Measurements from ENCODE around the gene MRPL38. TPM values are rescaled to one million over a fixed set of nuclear protein-coding genes. Genes with fewer than 3 reads are reported as not detected.

Gene MRPL38
- total RNA-seq, 1 experiment from 2014 or later = 146 TPM

DNA sequence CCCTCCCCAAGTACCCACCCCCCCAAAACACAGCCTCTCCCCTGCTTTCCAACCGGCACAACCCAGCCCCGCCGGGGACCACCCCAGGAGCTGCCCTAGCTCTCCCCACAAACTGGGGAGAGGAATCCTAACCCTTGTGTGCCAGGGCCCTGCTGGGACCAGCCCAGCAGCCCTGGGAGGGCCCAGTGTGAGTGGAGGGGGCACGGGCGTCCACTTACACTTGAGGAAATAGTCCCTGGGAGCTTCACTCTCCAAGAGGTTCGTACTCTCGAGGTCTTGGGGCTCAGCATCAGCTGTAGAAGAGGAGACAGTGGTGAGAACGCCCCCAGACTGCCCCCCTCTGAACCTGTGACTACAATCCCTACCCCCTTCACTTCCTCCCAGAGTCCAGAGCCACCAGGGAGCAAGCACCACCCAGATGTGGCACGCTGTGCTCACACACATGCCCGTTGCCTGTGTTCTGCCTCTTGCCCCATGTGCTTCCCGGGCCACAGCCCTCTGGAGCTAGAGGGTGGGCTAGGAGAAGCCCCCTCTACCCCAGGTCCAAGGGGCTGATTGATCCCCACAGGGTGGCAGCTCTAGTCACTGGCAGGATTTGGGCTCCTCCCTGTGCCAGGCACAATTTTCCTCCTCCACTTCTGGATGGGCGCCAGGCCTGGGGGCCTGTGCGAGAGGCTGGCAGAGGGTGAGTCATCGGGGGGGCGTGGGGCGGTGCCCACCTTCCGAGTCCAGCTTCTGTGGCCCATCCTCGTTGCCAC, 29.3 kb downstream of the MRPL38 start (continued):
- TF ChIP-seq, protein P1, sequence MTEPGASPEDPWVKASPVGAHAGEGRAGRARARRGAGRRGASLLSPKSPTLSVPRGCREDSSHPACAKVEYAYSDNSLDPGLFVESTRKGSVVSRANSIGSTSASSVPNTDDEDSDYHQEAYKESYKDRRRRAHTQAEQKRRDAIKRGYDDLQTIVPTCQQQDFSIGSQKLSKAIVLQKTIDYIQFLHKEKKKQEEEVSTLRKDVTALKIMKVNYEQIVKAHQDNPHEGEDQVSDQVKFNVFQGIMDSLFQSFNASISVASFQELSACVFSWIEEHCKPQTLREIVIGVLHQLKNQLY (CRISPR knock-in tag; IDR thresholded peaks at IDR 0.05) = no peak
- no peak for TF ChIP-seq PREB (CRISPR knock-in tag; IDR thresholded peaks at IDR 0.05; ENCODE audit: borderline replicate concordance)

GRCh38 chr17:75874323-75875181, 30.1 kb downstream of the MRPL38 start:
- POLR2A ChIA-PET = interaction anchor here (0.6 kb wide), 2 partner anchors 18 to 23 kb away, joined by 3 to 4 read pairs; no protein-coding TSS in a partner anchor
- H3K27me3 Mint-ChIP-seq (ENCODE audit: low read depth) = peaks cover 26% of the 10 kb centered on the region
- ATAC-seq (no peak), DNase-seq (ENCODE audit: low spot score) (no peak)
- CTCF ChIA-PET = interaction anchor here (0.6 to 6.1 kb wide), 6 partner anchors 13 to 307 kb away, joined by 3 to 71 read pairs (median 17); partner anchors contain the start of genes CDK3 and TRIM65
- H3K36me3 Mint-ChIP-seq = no peaks in the 10 kb centered on the region
- TF ChIP-seq, protein P2, sequence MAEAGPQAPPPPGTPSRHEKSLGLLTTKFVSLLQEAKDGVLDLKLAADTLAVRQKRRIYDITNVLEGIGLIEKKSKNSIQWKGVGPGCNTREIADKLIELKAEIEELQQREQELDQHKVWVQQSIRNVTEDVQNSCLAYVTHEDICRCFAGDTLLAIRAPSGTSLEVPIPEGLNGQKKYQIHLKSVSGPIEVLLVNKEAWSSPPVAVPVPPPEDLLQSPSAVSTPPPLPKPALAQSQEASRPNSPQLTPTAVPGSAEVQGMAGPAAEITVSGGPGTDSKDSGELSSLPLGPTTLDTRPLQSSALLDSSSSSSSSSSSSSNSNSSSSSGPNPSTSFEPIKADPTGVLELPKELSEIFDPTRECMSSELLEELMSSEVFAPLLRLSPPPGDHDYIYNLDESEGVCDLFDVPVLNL (CRISPR knock-in tag; IDR thresholded peaks at IDR 0.05; ENCODE audit: borderline replicate concordance, low read depth) = no peak
- no peak for TF ChIP-seq TEAD4 (CRISPR knock-in tag; IDR thresholded peaks at IDR 0.05)
- TF ChIP-seq ZNF121 (CRISPR knock-in tag; IDR thresholded peaks at IDR 0.05) = no peak
- H3K4me3 Mint-ChIP-seq = no peak overlapping the region
- no peaks in the 10 kb centered on the region for H3K9me3 Mint-ChIP-seq
- no peak overlapping the region for H3K27ac Mint-ChIP-seq
- peaks cover 30% of the 10 kb centered on the region for H3K4me1 Mint-ChIP-seq

DNA sequence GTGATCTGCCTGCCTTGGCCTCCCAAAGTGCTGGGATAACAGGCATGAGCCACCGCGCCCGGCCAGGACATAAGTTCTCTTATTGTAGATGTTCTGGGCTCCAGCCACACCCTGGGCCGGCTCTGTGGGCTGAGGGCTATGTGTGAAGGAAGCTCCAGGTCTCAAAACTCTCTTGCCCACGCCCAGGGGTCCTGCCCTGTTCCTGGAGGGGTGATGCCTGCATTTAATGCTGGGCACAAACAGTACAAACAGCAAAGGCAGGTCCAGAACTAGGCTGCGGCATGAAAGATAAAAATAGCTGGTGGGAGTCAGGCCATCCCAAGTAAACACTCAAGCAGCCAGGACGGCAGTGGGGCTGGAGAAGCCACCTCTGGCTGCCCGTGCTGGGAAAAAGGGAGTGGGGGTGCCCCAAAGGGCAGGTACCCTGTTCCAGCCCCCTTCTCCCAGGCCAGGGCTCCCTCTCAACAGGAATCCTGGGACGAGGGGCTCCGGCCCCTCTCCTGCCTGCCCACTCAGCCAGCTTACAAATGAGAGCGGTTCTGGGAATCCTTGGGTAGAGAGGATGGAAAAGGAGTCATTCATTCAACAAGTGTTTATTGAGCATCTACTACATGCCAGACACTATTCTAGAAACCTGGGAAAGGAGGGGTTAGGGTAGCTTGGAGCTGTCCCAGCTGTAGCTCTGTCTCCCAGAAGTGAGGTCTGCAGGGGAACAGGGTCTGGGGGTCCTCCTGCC, 30.9 kb downstream of the MRPL38 start:
- POLR2A ChIA-PET = interaction anchor here (0.6 to 1.0 kb wide), 2 partner anchors 17 to 18 kb away, joined by 3 to 4 read pairs; partner anchors contain the start of gene WBP2
- no peak for ATAC-seq
- H3K36me3 Mint-ChIP-seq = no peaks in the 10 kb centered on the region

More for the DNA sequence above, 30.9 kb downstream of the MRPL38 start:
- Mint-ChIP-seq H3K9me3 (no peaks in the 10 kb centered on the region), H3K4me3 (no peak overlapping the region), H3K27ac (no peak overlapping the region), H3K27me3 (ENCODE audit: low read depth) (peaks cover 19% of the 10 kb centered on the region), H3K4me1 (peaks cover 36% of the 10 kb centered on the region)
- TF ChIP-seq ZBTB21 (CRISPR knock-in tag; IDR thresholded peaks at IDR 0.05; ENCODE audit: borderline replicate concordance) = no peak
- no peak for TF ChIP-seq ZNF512 (CRISPR knock-in tag; IDR thresholded peaks at IDR 0.05; ENCODE audit: borderline replicate concordance)
- no peak for TF ChIP-seq GRHL2 (CRISPR knock-in tag; IDR thresholded peaks at IDR 0.05; ENCODE audit: insufficient replicate concordance, severe bottlenecking)
- peak; percentile 26; the same call in 1 of the 2 replicates for TF ChIP-seq GABPB1 (CRISPR knock-in tag; IDR thresholded peaks at IDR 0.05)
- TF ChIP-seq TCF7 (CRISPR knock-in tag; IDR thresholded peaks at IDR 0.05; ENCODE audit: low read depth) = no peak
- TF ChIP-seq TEAD4 (CRISPR knock-in tag; IDR thresholded peaks at IDR 0.05) = no peak
- TF ChIP-seq, protein P3, sequence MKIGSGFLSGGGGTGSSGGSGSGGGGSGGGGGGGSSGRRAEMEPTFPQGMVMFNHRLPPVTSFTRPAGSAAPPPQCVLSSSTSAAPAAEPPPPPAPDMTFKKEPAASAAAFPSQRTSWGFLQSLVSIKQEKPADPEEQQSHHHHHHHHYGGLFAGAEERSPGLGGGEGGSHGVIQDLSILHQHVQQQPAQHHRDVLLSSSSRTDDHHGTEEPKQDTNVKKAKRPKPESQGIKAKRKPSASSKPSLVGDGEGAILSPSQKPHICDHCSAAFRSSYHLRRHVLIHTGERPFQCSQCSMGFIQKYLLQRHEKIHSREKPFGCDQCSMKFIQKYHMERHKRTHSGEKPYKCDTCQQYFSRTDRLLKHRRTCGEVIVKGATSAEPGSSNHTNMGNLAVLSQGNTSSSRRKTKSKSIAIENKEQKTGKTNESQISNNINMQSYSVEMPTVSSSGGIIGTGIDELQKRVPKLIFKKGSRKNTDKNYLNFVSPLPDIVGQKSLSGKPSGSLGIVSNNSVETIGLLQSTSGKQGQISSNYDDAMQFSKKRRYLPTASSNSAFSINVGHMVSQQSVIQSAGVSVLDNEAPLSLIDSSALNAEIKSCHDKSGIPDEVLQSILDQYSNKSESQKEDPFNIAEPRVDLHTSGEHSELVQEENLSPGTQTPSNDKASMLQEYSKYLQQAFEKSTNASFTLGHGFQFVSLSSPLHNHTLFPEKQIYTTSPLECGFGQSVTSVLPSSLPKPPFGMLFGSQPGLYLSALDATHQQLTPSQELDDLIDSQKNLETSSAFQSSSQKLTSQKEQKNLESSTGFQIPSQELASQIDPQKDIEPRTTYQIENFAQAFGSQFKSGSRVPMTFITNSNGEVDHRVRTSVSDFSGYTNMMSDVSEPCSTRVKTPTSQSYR (CRISPR knock-in tag; IDR thresholded peaks at IDR 0.05) = no peak
- no peak for TF ChIP-seq ZNF671 (CRISPR knock-in tag; IDR thresholded peaks at IDR 0.05)
- no peak for TF ChIP-seq ZNF416 (CRISPR knock-in tag; IDR thresholded peaks at IDR 0.05)
- CTCF ChIA-PET = interaction anchor here (1.7 to 5.1 kb wide), 3 partner anchors 9 to 43 kb away, joined by 4 to 48 read pairs (median 18); no protein-coding TSS in a partner anchor
- DNase-seq (ENCODE audit: low spot score) = no peak
